Measurements from ENCODE around the gene GPR15LG. TPM values are rescaled to one million over a fixed set of nuclear protein-coding genes. Genes with fewer than 3 reads are reported as not detected.
"Not testable (repeated sequence)": the region's sequence is repeated elsewhere in the genome, so short reads cannot be mapped to it uniquely, and the experiment has no call there.

Gene GPR15LG
- total RNA-seq, 2 donors from 2014 or later = 515 to 560 TPM

- Histone ChIP-seq H3K9ac (ENCODE audit: low read depth in 2 of 2, low read length in 2 of 2) (peak overlapping the region in 1 of 2 donors; percentile 81), H3K4me1 (peaks cover 13% of the 10 kb centered on the region), H3K36me3 (no peaks in the 10 kb centered on the region), H3K27me3 (no peaks in the 10 kb centered on the region), H3K9me3 (no peaks in the 10 kb centered on the region), H3K4me3 (peak overlapping the region; percentile 97), H3K27ac (peak overlapping the region; percentile 98)
- DNase-seq = peak; percentile 65
- intact Hi-C loops (cut with DNase I) = no loop called here
- no peak for TF ChIP-seq CTCF (IDR thresholded peaks at IDR 0.05)
Measured at GRCh38 chr10:84138478-84139125, 35.0 kb upstream of the GPR15LG start.

- Histone ChIP-seq H3K36me3 (peaks cover 6% of the 10 kb centered on the region), H3K4me1 (peaks cover 13% of the 10 kb centered on the region)
Measured at GRCh38 chr10:84139126-84140035, 34.2 kb upstream of the GPR15LG start, which contains the start of gene GHITM. GHITM (plus strand) TSS chr10:84139509; CDS start chr10:84141501, 1,992 bp downstream.

GRCh38 chr10:84140036-84140379, 33.6 kb upstream of the GPR15LG start:
- no peaks in the 10 kb centered on the region for H3K9me3 ChIP-seq
- TF ChIP-seq CTCF (IDR thresholded peaks at IDR 0.05) = no peak
- H3K4me1 ChIP-seq = peaks cover 13% of the 10 kb centered on the region
- H3K4me3 ChIP-seq = peak overlapping the region; percentile 97
- H3K36me3 ChIP-seq = peaks cover 12% of the 10 kb centered on the region
- intact Hi-C loops (cut with DNase I) = no loop called here
- no peaks in the 10 kb centered on the region for H3K27me3 ChIP-seq
- peak overlapping the region; percentile 97 to 100 for H3K9ac ChIP-seq (ENCODE audit: low read depth in 2 of 2, low read length in 2 of 2)
- DNase-seq = no peak
- H3K27ac ChIP-seq = peak overlapping the region; percentile 98

More at GRCh38 chr10:84139126-84140035, 34.2 kb upstream of the GPR15LG start, which contains the start of gene GHITM:
- Histone ChIP-seq H3K27me3 (no peaks in the 10 kb centered on the region), H3K27ac (peak within 1 kb of the TSS; percentile 98), H3K9me3 (no peaks in the 10 kb centered on the region), H3K9ac (ENCODE audit: low read depth in 2 of 2, low read length in 2 of 2) (peak within 1 kb of the TSS; percentile 97 to 100), H3K4me3 (peak within 1 kb of the TSS; percentile 97)
- peak; percentile 19 for TF ChIP-seq CTCF (IDR thresholded peaks at IDR 0.05)
- peak; percentile 100 for DNase-seq
- intact Hi-C loops (cut with DNase I) = no loop called here

GRCh38 chr10:84147347-84147746, 26.3 kb upstream of the GPR15LG start:
- Histone ChIP-seq H3K4me1 (no peaks in the 10 kb centered on the region), H3K36me3 (peaks cover 39% of the 10 kb centered on the region), H3K9me3 (no peaks in the 10 kb centered on the region), H3K27me3 (no peaks in the 10 kb centered on the region), H3K27ac (no peak overlapping the region), H3K4me3 (no peak overlapping the region), H3K9ac (ENCODE audit: low read depth in 2 of 2, low read length in 2 of 2) (no peak overlapping the region)
- TF ChIP-seq CTCF (IDR thresholded peaks at IDR 0.05) = no peak
- DNase-seq = no peak
- intact Hi-C loops (cut with DNase I) = loop anchor here (5.0 kb wide), 1 partner anchor 180 kb away; the partner anchor contains the start of gene CCSER2

GRCh38 chr10:84148006-84148597, 25.5 kb upstream of the GPR15LG start:
- intact Hi-C loops (cut with DNase I) = loop anchor here (2.0 to 5.0 kb wide), 2 partner anchors 57 to 179 kb away; partner anchors contain the start of gene CCSER2
- H3K36me3 ChIP-seq = peaks cover 47% of the 10 kb centered on the region
- DNase-seq; H3K9ac ChIP-seq (ENCODE audit: low read depth in 2 of 2, low read length in 2 of 2); H3K9me3 ChIP-seq; H3K27ac ChIP-seq; H3K4me1 ChIP-seq; H3K27me3 ChIP-seq; H3K4me3 ChIP-seq: not testable (repeated sequence)
- peak; percentile 77 for TF ChIP-seq CTCF (IDR thresholded peaks at IDR 0.05)
